Retinal pigment epithelial cell (primary cell): ENCODE data around the gene BRI3.

Experiments
- DNase-seq: peaks from one replicate; pipeline ENCODE4 v3.0.0-alpha.2; 2010; ENCODE audit warnings: low read depth
- H3K4me3 ChIP-seq: 2 replicates; pipeline ENCODE4 v1.5.1; 2011; ENCODE audit warnings: mild to moderate bottlenecking, low read length, control low read depth, moderate library complexity
- CTCF ChIP-seq: conservative IDR thresholded peaks from 2 replicates; pipeline ENCODE4 v1.5.1; 2011; ENCODE audit warnings: low read depth, low read length, control low read depth, inconsistent platforms

BRI3 gene

GRCh38 chr7:98287486-98287959 is 6.0 kb downstream of the BRI3 start:
- no peak for TF ChIP-seq CTCF
- H3K4me3 ChIP-seq: no peak overlapping the region
- DNase-seq: no peak

GRCh38 chr7:98288064-98288823 is 6.8 kb downstream of the BRI3 start:
- H3K4me3 ChIP-seq: no peak overlapping the region
- TF ChIP-seq CTCF: no peak
- DNase-seq: no peak

GRCh38 chr7:98289333-98289875 is 7.9 kb downstream of the BRI3 start:
- DNase-seq: no peak
- TF ChIP-seq CTCF: no peak
- H3K4me3 ChIP-seq: no peak overlapping the region

- DNase-seq: no peak
- peak; percentile 35 for TF ChIP-seq CTCF
- no peak overlapping the region for H3K4me3 ChIP-seq
Measured at GRCh38 chr7:98291717-98292116, 10.2 kb downstream of the BRI3 start.

GRCh38 chr7:98293265-98293664 is 11.8 kb downstream of the BRI3 start:
- no peak for DNase-seq
- TF ChIP-seq CTCF: no peak
- H3K4me3 ChIP-seq: no peak overlapping the region

- no peak for TF ChIP-seq CTCF
- no peak overlapping the region for H3K4me3 ChIP-seq
- DNase-seq: no peak
Measured at GRCh38 chr7:98293746-98294145, 12.3 kb downstream of the BRI3 start.

- no peak for DNase-seq
- H3K4me3 ChIP-seq: no peak overlapping the region
- no peak for TF ChIP-seq CTCF
Measured at GRCh38 chr7:98294326-98294725, 12.8 kb downstream of the BRI3 start.
